Subcutaneous abdominal adipose tissue (tissue), 5 donors: ENCODE measurements around the gene CUBN.

Experiments
- H3K27ac ChIP-seq: one replicate; pipeline ENCODE4 v1.7.0; 2013; ENCODE audit warnings: low read depth, mild to moderate bottlenecking, inconsistent platforms, low read length, moderate library complexity
- H3K27me3 ChIP-seq, 5 donors: one replicate each; pipeline ENCODE4 v1.7.0; 2013; ENCODE audit warnings: low read length in 5 of 5, inconsistent platforms in 1 of 5; ENCODE audit not compliant: control insufficient read depth in 5 of 5, insufficient read depth in 4 of 5
- H3K36me3 ChIP-seq, 5 donors: one replicate each; pipeline ENCODE4 v1.7.0; 2013; ENCODE audit warnings: low read length in 5 of 5; ENCODE audit not compliant: control insufficient read depth in 5 of 5, insufficient read depth in 5 of 5
- H3K4me1 ChIP-seq, 5 donors: one replicate each; pipeline ENCODE4 v1.7.0; 2013; ENCODE audit warnings: low read length in 5 of 5, mild to moderate bottlenecking in 3 of 5, moderate library complexity in 1 of 5; ENCODE audit not compliant: control insufficient read depth in 5 of 5, insufficient read depth in 5 of 5
- H3K4me3 ChIP-seq, 5 donors: one replicate each; pipeline ENCODE4 v1.7.0; 2013; ENCODE audit warnings: low read length in 5 of 5, low read depth in 1 of 5
- H3K9ac ChIP-seq, 5 donors: one replicate each; pipeline ENCODE4 v1.7.0; 2013; ENCODE audit warnings: low read length in 5 of 5, mild to moderate bottlenecking in 4 of 5, moderate library complexity in 3 of 5
- H3K9me3 ChIP-seq, 5 donors: one replicate each; pipeline ENCODE4 v1.7.0; 2013; ENCODE audit warnings: low read length in 5 of 5; ENCODE audit not compliant: control insufficient read depth in 5 of 5
- donor health status: healthy.
- donor health status: healthy.
- donor health status: healthy.
- donor health status: healthy.
- donor health status: healthy.

CUBN gene

GRCh38 chr10:16809074-16809718 lies 320.4 kb downstream of the CUBN start:
- Histone ChIP-seq H3K9me3 (no peaks in the 10 kb centered on the region), H3K27me3 (no peaks in the 10 kb centered on the region), H3K4me3 (no peak overlapping the region), H3K27ac (peak overlapping the region; percentile 0), H3K36me3 (peaks cover 0 to 4% (median 0%) of the 10 kb centered on the region in 5 donors), H3K9ac (no peak overlapping the region), H3K4me1 (peaks cover 0 to 19% (median 5%) of the 10 kb centered on the region in 5 donors)

- no peaks in the 10 kb centered on the region for H3K27me3 ChIP-seq
- H3K27ac ChIP-seq, result no peak overlapping the region
- no peak overlapping the region for H3K9ac ChIP-seq
- no peaks in the 10 kb centered on the region for H3K9me3 ChIP-seq
- peaks cover 0 to 19% (median 0%) of the 10 kb centered on the region in 5 donors for H3K4me1 ChIP-seq
- peaks cover 0 to 4% (median 0%) of the 10 kb centered on the region in 5 donors for H3K36me3 ChIP-seq
- H3K4me3 ChIP-seq, result no peak overlapping the region
These were observed 325.5 kb downstream of the CUBN start for GRCh38 chr10:16804123-16804522.

DNA sequence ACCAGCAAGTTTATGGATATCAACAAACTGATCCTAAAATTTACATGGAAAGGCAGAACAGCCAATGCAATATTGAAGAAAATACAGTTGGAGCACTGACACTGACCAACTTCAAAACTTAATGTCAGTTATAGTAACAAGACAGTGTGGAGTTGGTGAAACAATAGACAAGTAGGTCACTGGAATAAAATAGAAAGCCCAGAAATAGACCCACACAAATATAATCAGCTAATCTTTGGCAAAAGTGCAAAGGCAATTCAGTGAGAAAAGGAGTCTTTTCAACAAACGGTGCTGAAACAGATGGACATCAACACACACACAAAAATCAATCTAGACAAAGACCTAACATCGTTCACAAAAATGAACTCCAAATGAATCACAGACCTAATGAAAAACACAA lies 326.1 kb downstream of the CUBN start:
- no peaks in the 10 kb centered on the region for H3K9me3 ChIP-seq
- no peaks in the 10 kb centered on the region for H3K27me3 ChIP-seq
- H3K4me1 ChIP-seq, result peaks cover 0 to 16% (median 0%) of the 10 kb centered on the region in 5 donors
- H3K9ac ChIP-seq, result no peak overlapping the region
- no peak overlapping the region for H3K4me3 ChIP-seq
- H3K36me3 ChIP-seq, result peaks cover 0 to 4% (median 0%) of the 10 kb centered on the region in 5 donors
- peak overlapping the region; percentile 6 for H3K27ac ChIP-seq

DNA sequence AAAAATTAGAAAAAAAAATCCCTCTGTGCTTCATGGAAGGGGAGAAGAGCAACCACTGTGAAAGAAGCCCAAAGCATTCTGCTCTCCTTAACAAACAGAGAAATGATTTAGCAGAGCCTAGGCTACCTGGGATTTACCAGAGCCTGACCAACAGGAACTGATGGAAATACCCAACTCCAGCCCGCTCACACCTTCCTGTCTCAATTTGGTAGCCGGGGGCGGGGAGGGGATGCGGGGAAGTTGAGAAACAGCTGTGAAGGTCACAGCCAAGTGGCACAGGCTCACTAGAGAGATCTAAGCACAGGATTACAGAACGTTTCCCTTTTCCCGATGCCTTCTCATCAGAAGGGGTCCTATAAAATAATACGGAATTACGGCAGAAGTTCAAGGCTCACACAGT lies 330.0 kb downstream of the CUBN start:
- no peaks in the 10 kb centered on the region for H3K27me3 ChIP-seq
- peak overlapping the region; percentile 87 for H3K27ac ChIP-seq
- peaks cover 0 to 19% (median 0%) of the 10 kb centered on the region in 5 donors for H3K4me1 ChIP-seq
- H3K36me3 ChIP-seq, result no peaks in the 10 kb centered on the region
- no peaks in the 10 kb centered on the region for H3K9me3 ChIP-seq
- H3K4me3 ChIP-seq, result no peak overlapping the region
- H3K9ac ChIP-seq, result no peak overlapping the region

DNA sequence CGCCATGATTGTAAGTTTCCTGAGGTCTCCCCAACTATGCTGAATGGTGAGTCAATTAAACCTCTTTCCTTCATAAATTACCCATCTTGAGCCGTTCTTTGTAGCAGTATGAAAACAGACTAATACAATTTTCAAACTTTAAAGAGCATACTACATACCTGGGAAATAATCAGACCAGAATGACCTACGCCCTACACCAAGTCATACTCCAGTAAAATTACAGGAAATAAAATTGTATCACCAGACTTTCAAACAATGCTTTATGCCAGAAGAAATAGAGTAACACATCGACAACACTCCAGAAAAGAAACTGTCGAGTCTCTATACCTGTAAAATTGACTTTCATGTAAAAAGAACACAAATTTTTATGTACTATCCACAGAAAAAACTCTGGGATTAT lies 331.0 kb downstream of the CUBN start:
- peak overlapping the region; percentile 87 for H3K27ac ChIP-seq
- no peak overlapping the region for H3K9ac ChIP-seq
- H3K27me3 ChIP-seq, result no peaks in the 10 kb centered on the region
- H3K9me3 ChIP-seq, result no peaks in the 10 kb centered on the region
- H3K36me3 ChIP-seq, result peaks cover 0 to 2% (median 0%) of the 10 kb centered on the region in 5 donors
- peaks cover 0 to 19% (median 0%) of the 10 kb centered on the region in 5 donors for H3K4me1 ChIP-seq
- H3K4me3 ChIP-seq, result no peak overlapping the region

DNA sequence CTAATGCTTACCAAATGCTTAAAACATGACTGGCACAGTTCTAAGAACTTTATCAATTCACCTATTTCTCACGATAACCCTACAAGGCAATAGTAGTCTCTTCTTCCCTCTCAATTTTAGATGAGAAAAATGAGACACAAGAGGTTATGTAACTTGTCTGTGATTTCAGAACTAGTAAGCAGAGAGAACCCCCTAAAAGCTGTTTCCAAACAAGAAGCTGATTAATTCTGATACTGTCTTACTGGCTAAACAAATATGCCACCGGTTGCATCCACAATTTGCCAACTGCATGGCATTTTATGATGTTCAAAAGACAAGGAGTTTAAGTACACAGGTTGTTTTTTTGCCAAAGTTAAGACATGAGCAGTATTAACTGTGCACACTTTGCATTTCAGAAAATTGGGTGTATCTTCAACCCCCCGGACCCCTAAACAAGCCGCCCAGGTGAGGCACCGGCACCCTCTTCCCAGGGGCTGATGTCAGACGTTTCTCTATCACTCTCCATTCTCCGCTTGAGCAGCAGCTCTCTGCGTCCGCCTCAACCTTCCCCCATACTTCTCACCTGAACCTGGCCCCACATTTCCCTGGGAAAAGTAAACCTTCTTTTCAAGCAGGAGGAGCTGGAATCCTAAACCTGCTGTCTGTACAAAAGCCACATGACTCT lies 334.1 kb downstream of the CUBN start:
- no peak overlapping the region for H3K9ac ChIP-seq
- peaks cover 0 to 3% (median 0%) of the 10 kb centered on the region in 5 donors for H3K36me3 ChIP-seq
- H3K4me1 ChIP-seq, result peaks cover 0 to 16% (median 2%) of the 10 kb centered on the region in 5 donors
- no peak overlapping the region for H3K27ac ChIP-seq
- H3K9me3 ChIP-seq, result no peaks in the 10 kb centered on the region
- no peak overlapping the region for H3K4me3 ChIP-seq
- no peaks in the 10 kb centered on the region for H3K27me3 ChIP-seq

DNA sequence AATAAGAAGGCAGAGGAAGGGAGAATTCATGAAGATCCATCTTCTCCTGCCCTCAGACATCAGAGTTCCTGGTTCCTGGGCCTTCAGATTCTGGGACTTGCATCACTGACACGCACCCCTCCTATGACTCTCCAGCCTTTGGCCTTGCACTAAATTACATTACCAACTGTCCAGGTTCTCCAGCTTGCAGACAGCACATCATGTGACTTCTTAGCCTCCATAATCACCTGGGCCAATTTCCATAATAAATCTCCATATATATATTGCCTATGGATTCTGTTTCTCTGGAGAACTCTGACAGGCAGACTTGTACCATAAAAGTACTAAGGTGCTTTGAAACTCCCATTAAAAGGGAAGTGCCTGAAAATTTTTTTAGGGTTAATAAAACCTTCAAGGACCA lies 335.6 kb downstream of the CUBN start:
- H3K9ac ChIP-seq, result no peak overlapping the region
- peaks cover 0 to 9% (median 2%) of the 10 kb centered on the region in 5 donors for H3K4me1 ChIP-seq
- H3K27ac ChIP-seq, result no peak overlapping the region
- H3K36me3 ChIP-seq, result peaks cover 0 to 3% (median 0%) of the 10 kb centered on the region in 5 donors
- no peaks in the 10 kb centered on the region for H3K27me3 ChIP-seq
- H3K4me3 ChIP-seq, result no peak overlapping the region
- H3K9me3 ChIP-seq, result no peaks in the 10 kb centered on the region

DNA sequence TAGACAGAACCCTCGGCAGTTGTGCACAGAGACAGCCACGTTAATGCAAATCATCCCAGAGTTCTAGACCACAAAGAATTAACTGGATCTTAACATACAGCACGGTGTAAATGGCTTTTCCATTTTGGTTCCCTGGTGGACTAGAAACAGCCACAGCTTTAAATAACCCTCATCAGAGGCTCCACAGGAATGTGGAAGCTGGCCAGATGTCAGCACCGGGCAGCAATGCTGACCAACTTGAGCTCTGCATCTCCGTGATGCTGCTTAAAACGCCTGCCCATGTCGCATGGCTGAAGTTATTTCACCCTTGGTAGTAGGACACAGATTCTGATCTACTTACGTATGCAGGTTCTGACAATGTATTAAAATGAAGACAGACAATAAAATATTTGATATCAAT lies 336.9 kb downstream of the CUBN start:
- Histone ChIP-seq H3K9me3 (no peaks in the 10 kb centered on the region), H3K4me1 (peaks cover 0 to 4% (median 2%) of the 10 kb centered on the region in 5 donors), H3K4me3 (no peak overlapping the region), H3K36me3 (peaks cover 0 to 3% (median 0%) of the 10 kb centered on the region in 5 donors), H3K9ac (no peak overlapping the region), H3K27me3 (no peaks in the 10 kb centered on the region), H3K27ac (no peak overlapping the region)

DNA sequence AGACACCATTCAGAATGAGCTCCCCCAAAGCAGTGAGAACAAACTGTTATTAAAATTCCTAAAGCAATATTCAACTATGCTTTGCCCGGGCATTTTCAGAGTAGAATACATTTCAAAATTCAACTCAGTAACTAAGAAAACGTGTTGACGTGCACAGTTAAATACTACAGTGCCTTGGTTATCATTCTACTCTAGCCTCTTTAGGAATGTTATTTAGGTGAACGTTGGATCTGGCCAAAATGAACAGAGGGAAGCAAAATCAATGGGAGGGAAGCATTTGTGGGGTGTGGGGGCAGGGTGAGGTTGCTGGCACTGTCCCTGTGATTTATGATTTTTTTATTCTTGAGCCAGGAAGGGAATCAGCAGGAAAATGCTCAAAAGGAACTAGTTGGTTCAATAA lies 339.8 kb downstream of the CUBN start:
- H3K9me3 ChIP-seq, result no peaks in the 10 kb centered on the region
- no peak overlapping the region for H3K4me3 ChIP-seq
- peaks cover 0 to 4% (median 2%) of the 10 kb centered on the region in 5 donors for H3K4me1 ChIP-seq
- no peak overlapping the region for H3K9ac ChIP-seq
- no peaks in the 10 kb centered on the region for H3K27me3 ChIP-seq
- H3K27ac ChIP-seq, result no peak overlapping the region
- H3K36me3 ChIP-seq, result peaks cover 0 to 3% (median 3%) of the 10 kb centered on the region in 5 donors

DNA sequence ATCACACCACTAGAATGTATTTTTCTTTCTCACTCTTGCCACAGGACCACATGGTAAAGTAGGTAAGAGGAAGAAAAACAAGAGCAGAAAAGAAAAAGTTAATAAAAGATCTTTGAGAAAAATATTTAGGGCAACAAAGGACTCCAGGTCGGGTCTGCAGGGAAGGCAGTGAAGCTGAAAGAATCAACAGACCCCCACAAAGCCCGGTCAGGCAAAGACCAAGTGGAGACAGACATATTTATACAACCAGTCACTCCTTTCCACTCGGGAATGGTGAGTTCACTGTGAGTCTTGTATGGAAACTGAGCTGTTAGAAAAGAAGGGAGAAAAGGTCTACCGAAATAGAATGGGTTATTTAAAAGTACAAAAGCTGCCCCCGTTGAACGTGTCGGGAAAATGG lies 340.4 kb downstream of the CUBN start:
- Histone ChIP-seq H3K4me3 (no peak overlapping the region), H3K27ac (no peak overlapping the region), H3K27me3 (no peaks in the 10 kb centered on the region), H3K9me3 (no peaks in the 10 kb centered on the region), H3K36me3 (peaks cover 0 to 3% (median 3%) of the 10 kb centered on the region in 5 donors), H3K9ac (no peak overlapping the region), H3K4me1 (peaks cover 0 to 4% (median 2%) of the 10 kb centered on the region in 5 donors)
